Neural cell (in vitro differentiated cells): Measurements from ENCODE around the gene SLC25A3.

Experiments used
- CTCF ChIP-seq: fragments of 450-650 bp; IDR thresholded peaks from 2 replicates; pipeline ENCODE4 v1.5.1; 2014; ENCODE audit warnings: antibody characterized with exemption, mild to moderate bottlenecking, moderate library complexity; ENCODE audit not compliant: poor library complexity, severe bottlenecking
- EZH2 ChIP-seq: fragments of 200-600, 300-800 bp; shearing (Covaris generic), sonication (generic); IDR thresholded peaks from 2 replicates; pipeline ENCODE4 v1.6.1; 2014; ENCODE audit warnings: antibody characterized with exemption, low read length, borderline replicate concordance, mild to moderate bottlenecking; ENCODE audit not compliant: insufficient read depth, poor library complexity, severe bottlenecking
- POLR2AphosphoS5 ChIP-seq: IDR thresholded peaks from 2 replicates; pipeline ENCODE4 v1.6.1; 2012
- TAF1 ChIP-seq: IDR thresholded peaks from 2 replicates; pipeline ENCODE4 v1.6.1; 2012; ENCODE audit warnings: low read depth

- TF ChIP-seq TAF1, result no peak
- no peak for TF ChIP-seq CTCF
- no peak for TF ChIP-seq POLR2AphosphoS5
- TF ChIP-seq EZH2, result no peak
These were observed 2.3 kb upstream of the SLC25A3 start for GRCh38 chr12:98591209-98591608.
